ENCODE results near the gene GIMAP2.
"Not testable (repeated sequence)": the region's sequence is repeated elsewhere in the genome, so short reads cannot be mapped to it uniquely, and the experiment has no call there.

GIMAP2 gene

DNA sequence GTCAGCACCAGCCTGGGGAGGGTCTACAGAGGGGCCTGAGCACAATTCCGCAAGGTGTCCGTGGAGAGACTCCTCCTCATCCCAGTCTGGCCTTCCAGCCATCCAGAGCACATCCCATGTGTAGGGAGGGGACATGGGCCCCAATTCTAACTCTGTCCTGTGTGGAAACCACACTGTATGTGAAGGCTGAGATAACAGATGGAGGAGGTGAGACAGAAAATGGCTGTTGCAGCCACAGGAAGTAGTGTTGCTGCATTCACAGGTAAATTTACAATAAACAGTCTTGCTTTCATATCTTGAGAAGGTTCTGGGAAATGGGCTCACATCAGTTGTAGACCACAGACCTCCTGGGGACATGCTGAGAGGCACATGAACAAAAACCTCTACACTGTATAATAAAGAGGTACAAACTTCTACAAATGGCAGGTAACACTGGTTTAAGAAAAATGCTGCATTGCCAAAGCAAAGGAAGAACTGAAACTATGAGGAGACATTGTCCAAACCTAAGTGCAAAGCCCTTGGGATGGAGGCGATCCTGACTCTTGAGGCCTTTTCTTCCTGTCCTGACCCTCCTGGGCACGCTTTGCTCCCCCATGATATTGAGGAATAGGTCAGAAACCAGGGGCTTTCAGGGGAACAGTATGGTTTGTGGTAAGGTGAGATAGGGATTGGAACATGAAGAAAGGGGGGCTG lies 21.6 kb upstream of the GIMAP2 start:
- H3K9ac ChIP-seq (ENCODE audit: low read length): no peak overlapping the region
- no peak overlapping the region for H3K27ac ChIP-seq (ENCODE audit: low read depth, low read length)
- no peak overlapping the region for H3K4me3 ChIP-seq (ENCODE audit: low read length)
- H3K4me1 ChIP-seq (ENCODE audit: control insufficient read depth, insufficient read depth, low read length): no peaks in the 10 kb centered on the region
- H3K27me3 ChIP-seq (ENCODE audit: control insufficient read depth, insufficient read depth, low read length): no peaks in the 10 kb centered on the region
- no peaks in the 10 kb centered on the region for H3K36me3 ChIP-seq (ENCODE audit: control insufficient read depth, insufficient read depth, low read length)

DNA sequence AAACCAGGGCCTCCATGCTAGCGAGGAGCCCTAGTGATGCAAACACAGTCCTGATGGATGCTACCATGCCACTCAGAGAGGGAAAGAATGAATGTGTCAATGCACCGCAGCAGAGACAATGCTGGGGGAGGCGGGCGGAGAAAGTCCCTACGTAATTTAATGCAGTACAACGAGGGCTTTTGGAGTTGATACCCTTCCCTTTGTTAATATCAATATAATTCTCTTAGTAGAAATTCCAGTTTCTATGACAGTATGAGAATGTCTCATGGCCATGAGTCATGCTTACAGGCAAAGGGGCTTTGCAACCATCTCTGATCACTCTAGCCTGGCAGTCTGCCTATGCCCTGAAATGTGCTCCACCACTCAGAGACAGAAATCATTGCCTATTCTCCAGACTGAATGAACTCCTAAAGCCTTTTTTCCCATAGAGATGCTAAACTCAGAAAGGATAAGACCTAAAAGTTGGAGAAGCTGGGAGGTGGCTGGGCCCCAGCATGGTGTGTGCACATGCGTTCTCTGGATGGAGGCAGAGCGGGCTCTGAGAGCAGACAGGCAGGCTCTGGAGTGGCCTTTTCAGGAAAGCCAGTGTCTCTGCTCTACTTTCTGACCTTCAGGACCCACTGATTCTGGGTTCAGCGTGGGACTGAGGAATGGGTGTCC lies 20.3 kb upstream of the GIMAP2 start:
- no peaks in the 10 kb centered on the region for H3K36me3 ChIP-seq (ENCODE audit: control insufficient read depth, insufficient read depth, low read length)
- H3K4me1 ChIP-seq (ENCODE audit: control insufficient read depth, insufficient read depth, low read length): no peaks in the 10 kb centered on the region
- H3K27ac ChIP-seq (ENCODE audit: low read depth, low read length): no peak overlapping the region
- H3K9ac ChIP-seq (ENCODE audit: low read length): no peak overlapping the region
- peak overlapping the region; percentile 11 for H3K4me3 ChIP-seq (ENCODE audit: low read length)
- H3K27me3 ChIP-seq (ENCODE audit: control insufficient read depth, insufficient read depth, low read length): no peaks in the 10 kb centered on the region

DNA sequence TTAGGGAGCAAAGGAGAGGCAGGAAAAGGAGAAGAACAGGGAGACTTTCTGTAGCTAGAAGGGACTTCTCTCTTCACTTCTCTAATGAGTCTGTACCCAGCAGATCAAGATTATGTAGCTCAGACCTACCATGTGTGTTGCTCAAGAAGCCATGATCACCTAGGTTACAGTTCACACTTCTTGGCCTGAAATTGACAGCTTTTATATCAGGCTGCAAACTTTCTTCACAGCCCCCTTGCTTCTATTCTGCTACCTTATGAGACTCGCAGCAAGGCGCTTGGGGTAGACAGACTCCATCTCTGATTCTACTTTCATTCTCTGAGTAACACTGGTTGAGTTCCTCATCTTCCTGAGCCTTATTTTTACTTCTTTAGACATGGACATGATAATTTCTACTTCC lies 19.6 kb upstream of the GIMAP2 start:
- Histone ChIP-seq H3K27ac (ENCODE audit: low read depth, low read length) (no peak overlapping the region), H3K27me3 (ENCODE audit: control insufficient read depth, insufficient read depth, low read length) (no peaks in the 10 kb centered on the region), H3K36me3 (ENCODE audit: control insufficient read depth, insufficient read depth, low read length) (no peaks in the 10 kb centered on the region), H3K4me3 (ENCODE audit: low read length) (peak overlapping the region; percentile 11), H3K9ac (ENCODE audit: low read length) (no peak overlapping the region), H3K4me1 (ENCODE audit: control insufficient read depth, insufficient read depth, low read length) (no peaks in the 10 kb centered on the region)

DNA sequence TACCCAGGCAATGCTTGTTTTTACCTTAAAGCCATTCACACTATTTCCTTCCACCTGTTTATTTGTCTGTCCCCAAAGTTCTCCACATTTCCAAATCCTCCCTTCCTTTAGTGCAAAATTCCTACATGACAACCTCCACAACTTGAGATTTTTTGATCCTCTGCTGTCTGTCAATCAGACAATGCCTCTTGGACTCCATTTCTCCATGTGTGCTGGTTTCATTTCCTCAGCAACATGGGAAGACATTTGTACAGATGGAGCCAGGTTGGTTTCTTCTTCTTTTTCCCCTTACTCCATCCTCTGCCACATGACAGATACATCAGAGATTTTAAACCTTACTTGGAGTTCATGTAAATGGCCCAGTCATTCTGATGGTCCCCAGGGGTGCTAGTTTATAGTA lies 19.1 kb upstream of the GIMAP2 start:
- H3K4me3 ChIP-seq (ENCODE audit: low read length): no peak overlapping the region
- H3K27ac ChIP-seq (ENCODE audit: low read depth, low read length): no peak overlapping the region
- no peaks in the 10 kb centered on the region for H3K4me1 ChIP-seq (ENCODE audit: control insufficient read depth, insufficient read depth, low read length)
- H3K9ac ChIP-seq (ENCODE audit: low read length): no peak overlapping the region
- H3K36me3 ChIP-seq (ENCODE audit: control insufficient read depth, insufficient read depth, low read length): no peaks in the 10 kb centered on the region
- no peaks in the 10 kb centered on the region for H3K27me3 ChIP-seq (ENCODE audit: control insufficient read depth, insufficient read depth, low read length)

DNA sequence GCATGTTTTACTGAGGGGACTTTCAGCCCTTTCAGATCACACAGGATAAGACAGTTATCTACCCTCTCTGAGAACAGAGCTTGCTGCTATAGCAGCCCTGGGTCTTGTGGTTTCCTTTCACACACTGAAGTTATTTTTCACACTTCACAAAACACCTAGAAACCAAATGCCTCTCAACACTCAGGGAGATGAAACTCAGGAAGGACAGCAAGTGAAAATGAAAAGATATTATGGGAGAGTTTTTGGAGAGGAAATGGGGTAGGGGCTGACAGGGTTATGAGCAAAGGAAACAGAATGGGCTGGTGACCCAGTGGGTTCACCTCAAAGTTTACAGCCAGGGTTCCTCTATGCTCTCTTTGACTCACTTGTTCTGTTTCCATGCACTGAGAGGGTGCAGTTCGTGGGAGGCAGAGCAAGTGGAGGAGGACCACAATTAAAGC lies 17.0 kb upstream of the GIMAP2 start:
- Histone ChIP-seq H3K27ac (ENCODE audit: low read depth, low read length) (no peak overlapping the region), H3K4me1 (ENCODE audit: control insufficient read depth, insufficient read depth, low read length) (no peaks in the 10 kb centered on the region), H3K36me3 (ENCODE audit: control insufficient read depth, insufficient read depth, low read length) (no peaks in the 10 kb centered on the region)

DNA sequence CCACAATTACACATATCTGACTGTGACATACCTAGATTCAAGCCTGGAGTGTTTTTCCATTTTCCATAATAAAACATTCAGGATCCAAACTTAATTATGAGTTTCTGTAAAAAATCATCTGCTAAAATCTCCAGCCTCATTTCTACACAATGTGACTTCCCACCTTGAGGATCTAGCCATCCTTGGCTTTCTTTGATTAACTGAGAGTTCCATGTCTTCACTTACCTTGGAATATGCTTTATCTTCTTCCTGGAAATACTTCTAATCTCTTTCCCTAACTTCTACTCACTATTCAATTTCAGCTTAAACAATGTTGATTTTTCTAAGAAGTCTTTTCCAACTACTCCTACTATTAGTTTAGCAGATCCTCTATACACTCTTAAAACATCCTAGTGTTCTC lies 16.5 kb upstream of the GIMAP2 start:
- no peaks in the 10 kb centered on the region for H3K27me3 ChIP-seq (ENCODE audit: control insufficient read depth, insufficient read depth, low read length)
- no peak overlapping the region for H3K27ac ChIP-seq (ENCODE audit: low read depth, low read length)
- H3K4me1 ChIP-seq (ENCODE audit: control insufficient read depth, insufficient read depth, low read length): no peaks in the 10 kb centered on the region
- no peak overlapping the region for H3K9ac ChIP-seq (ENCODE audit: low read length)
- H3K4me3 ChIP-seq (ENCODE audit: low read length): no peak overlapping the region
- no peaks in the 10 kb centered on the region for H3K36me3 ChIP-seq (ENCODE audit: control insufficient read depth, insufficient read depth, low read length)

More for the DNA sequence above, 17.0 kb upstream of the GIMAP2 start:
- Histone ChIP-seq H3K27me3 (ENCODE audit: control insufficient read depth, insufficient read depth, low read length) (no peaks in the 10 kb centered on the region), H3K4me3 (ENCODE audit: low read length) (no peak overlapping the region), H3K9ac (ENCODE audit: low read length) (no peak overlapping the region)

DNA sequence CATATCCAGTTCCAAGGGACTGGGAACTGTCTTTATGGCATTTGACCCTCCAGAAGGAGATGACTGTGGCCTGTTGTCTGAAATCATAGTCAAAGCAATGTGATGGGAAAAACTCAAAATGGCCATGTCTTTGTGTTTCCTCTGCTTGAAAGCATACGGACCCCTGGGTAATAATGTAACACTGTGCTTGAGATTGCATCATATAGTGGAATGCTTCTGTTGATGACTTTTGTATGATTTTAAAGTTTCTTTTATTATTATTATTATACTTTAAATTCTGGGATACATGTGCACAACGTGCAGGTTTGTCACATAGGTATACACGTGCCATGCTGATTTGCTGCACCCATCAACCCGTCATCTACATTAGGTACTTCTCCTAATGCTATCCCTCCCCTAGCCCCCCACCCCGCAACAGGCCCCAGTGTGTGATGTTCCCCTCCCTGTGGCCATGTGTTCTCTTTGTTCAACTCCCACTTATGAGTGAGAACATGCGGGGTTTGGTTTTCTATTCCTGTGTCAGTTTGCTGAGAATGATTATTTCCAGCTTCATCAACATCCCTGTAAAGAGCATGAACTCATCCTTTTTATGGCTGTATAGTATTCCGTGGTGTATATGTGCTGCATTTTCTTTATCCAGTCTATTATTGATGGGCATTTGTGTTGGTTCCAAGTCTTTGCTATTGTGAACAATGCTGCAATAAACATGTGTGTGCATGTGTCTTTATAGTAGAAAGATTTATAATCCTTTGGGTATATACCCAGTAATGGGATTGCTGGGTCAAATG lies 13.5 kb upstream of the GIMAP2 start:
- not testable (repeated sequence) for H3K27me3 ChIP-seq (ENCODE audit: control insufficient read depth, insufficient read depth, low read length); H3K4me1 ChIP-seq (ENCODE audit: control insufficient read depth, insufficient read depth, low read length); H3K27ac ChIP-seq (ENCODE audit: low read depth, low read length); H3K36me3 ChIP-seq (ENCODE audit: control insufficient read depth, insufficient read depth, low read length); H3K9ac ChIP-seq (ENCODE audit: low read length); H3K4me3 ChIP-seq (ENCODE audit: low read length)

DNA sequence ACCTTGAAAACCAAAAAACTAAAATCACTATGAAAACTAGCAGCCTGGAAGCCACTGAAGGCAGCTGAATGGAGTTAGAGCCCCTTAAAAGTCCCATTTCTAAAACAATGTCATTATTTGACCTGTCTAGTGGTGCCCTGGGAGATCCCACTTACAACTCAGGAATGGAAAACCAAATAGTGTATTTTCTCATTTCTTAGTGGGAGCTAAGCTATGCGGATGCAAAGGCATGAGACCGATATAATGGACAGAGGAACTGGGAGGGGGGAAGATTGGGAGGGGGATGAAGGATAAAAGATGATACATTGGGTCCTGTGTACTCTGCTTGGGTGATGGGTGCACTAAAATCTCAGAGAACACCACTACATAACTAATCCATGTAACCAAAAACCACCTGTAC lies 9.8 kb upstream of the GIMAP2 start:
- no peaks in the 10 kb centered on the region for H3K36me3 ChIP-seq (ENCODE audit: control insufficient read depth, insufficient read depth, low read length)
- no peak overlapping the region for H3K9ac ChIP-seq (ENCODE audit: low read length)
- no peaks in the 10 kb centered on the region for H3K4me1 ChIP-seq (ENCODE audit: control insufficient read depth, insufficient read depth, low read length)
- no peak overlapping the region for H3K27ac ChIP-seq (ENCODE audit: low read depth, low read length)
- no peak overlapping the region for H3K4me3 ChIP-seq (ENCODE audit: low read length)
- H3K27me3 ChIP-seq (ENCODE audit: control insufficient read depth, insufficient read depth, low read length): no peaks in the 10 kb centered on the region

DNA sequence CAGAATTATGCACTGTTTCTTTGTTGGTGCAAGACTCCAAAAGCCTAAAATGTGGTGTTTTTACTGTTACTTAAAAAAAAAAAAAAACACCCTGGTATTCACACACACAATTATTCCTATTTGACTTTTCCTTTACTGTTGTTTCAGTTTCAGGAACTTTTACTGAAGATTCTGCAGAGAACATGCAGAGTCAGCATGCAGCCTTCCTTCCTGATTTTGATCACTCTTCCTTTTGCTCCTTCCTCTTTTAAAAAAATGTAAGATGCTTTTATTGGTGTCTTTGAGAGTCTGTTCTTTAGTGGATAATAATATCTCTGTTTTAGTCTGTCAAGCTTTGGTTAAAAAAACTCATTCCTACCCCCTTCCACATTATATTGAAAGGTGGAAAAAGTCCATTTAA lies 9.2 kb upstream of the GIMAP2 start:
- H3K9ac ChIP-seq (ENCODE audit: low read length); H3K36me3 ChIP-seq (ENCODE audit: control insufficient read depth, insufficient read depth, low read length); H3K27me3 ChIP-seq (ENCODE audit: control insufficient read depth, insufficient read depth, low read length); H3K27ac ChIP-seq (ENCODE audit: low read depth, low read length); H3K4me1 ChIP-seq (ENCODE audit: control insufficient read depth, insufficient read depth, low read length); H3K4me3 ChIP-seq (ENCODE audit: low read length): not testable (repeated sequence)

DNA sequence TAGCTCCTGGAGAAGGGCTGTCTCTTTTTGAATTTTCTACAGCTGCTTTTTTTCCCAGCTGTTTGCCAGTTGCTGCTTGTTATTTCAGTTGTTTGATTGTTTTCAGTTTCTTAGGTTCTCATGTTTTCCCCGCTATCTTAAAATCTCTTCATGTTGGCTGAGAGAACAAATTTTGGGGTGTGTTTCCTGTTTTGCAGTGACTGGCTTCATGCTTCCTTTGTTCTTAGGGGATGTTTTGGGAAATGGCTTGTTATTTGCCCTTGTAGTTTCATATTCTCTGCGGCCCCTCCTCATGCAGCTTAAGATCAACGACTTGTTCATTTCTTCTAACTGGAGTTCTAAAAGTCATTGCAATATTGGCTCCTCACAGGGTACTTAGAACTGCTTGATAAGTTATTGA lies 8.7 kb upstream of the GIMAP2 start:
- not testable (repeated sequence) for H3K27ac ChIP-seq (ENCODE audit: low read depth, low read length)

DNA sequence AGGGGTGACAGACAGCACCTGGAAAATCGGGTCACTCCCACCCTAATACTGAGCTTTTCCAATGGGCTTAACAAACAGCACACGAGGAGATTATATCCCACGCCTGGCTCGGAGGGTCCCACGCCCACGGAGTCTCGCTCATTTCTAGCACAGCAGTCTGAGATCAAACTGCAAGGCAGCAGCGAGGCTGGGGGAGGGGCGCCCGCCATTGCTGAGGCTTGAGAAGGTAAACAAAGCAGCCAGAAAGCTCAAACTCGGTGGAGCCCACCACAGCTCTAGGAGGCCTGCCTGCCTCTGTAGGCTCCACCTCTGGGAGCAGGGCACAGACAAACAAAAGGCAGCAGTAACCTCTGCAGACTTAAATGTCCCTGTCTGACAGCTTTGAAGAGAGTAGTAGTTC lies 6.9 kb upstream of the GIMAP2 start:
- not testable (repeated sequence) for H3K4me3 ChIP-seq (ENCODE audit: low read length)

More for the DNA sequence above, 8.7 kb upstream of the GIMAP2 start:
- not testable (repeated sequence) for H3K4me1 ChIP-seq (ENCODE audit: control insufficient read depth, insufficient read depth, low read length); H3K36me3 ChIP-seq (ENCODE audit: control insufficient read depth, insufficient read depth, low read length); H3K4me3 ChIP-seq (ENCODE audit: low read length); H3K27me3 ChIP-seq (ENCODE audit: control insufficient read depth, insufficient read depth, low read length); H3K9ac ChIP-seq (ENCODE audit: low read length)

DNA sequence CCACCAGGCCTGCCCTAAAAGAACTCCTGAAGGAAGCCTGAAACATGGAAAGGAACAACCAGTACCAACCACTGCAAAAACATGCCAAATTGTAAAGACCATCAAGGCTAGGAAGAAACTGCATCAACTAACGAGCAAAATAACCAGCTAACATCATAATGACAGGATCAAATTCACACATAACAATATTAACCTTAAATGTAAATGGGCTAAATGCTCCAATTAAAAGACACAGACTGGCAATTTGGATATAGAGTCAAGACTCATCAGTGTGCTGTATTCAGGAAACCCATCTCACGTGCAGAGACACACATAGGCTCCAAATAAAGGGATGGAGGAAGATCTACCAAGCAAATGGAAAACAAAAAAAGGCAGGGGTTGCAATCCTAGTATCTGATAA lies 5.1 kb upstream of the GIMAP2 start:
- H3K27me3 ChIP-seq (ENCODE audit: control insufficient read depth, insufficient read depth, low read length); H3K36me3 ChIP-seq (ENCODE audit: control insufficient read depth, insufficient read depth, low read length); H3K9ac ChIP-seq (ENCODE audit: low read length); H3K4me1 ChIP-seq (ENCODE audit: control insufficient read depth, insufficient read depth, low read length); H3K4me3 ChIP-seq (ENCODE audit: low read length); H3K27ac ChIP-seq (ENCODE audit: low read depth, low read length): not testable (repeated sequence)

More for the DNA sequence above, 6.9 kb upstream of the GIMAP2 start:
- H3K4me1 ChIP-seq (ENCODE audit: control insufficient read depth, insufficient read depth, low read length); H3K36me3 ChIP-seq (ENCODE audit: control insufficient read depth, insufficient read depth, low read length); H3K27me3 ChIP-seq (ENCODE audit: control insufficient read depth, insufficient read depth, low read length); H3K9ac ChIP-seq (ENCODE audit: low read length); H3K27ac ChIP-seq (ENCODE audit: low read depth, low read length): not testable (repeated sequence)
